Neural cell (in vitro differentiated cells): ENCODE results near the gene C3. TPM values are rescaled to one million over a fixed set of nuclear protein-coding genes. Genes with fewer than 3 reads are reported as not detected.

Experiments used
- H2AFZ ChIP-seq: fragments of 200-600, 300-800 bp; sonication (generic), shearing (Covaris generic); 2 replicates; pipeline ENCODE4 v1.6.0; 2014; ENCODE audit warnings: low read depth, mild to moderate bottlenecking, antibody characterized with exemption, low read length, moderate library complexity
- H3F3A ChIP-seq: fragments of 200-600 bp; shearing (Covaris generic); 2 replicates; pipeline ENCODE4 v1.6.1; 2016; ENCODE audit warnings: mild to moderate bottlenecking, moderate library complexity, mixed read lengths, antibody characterized with exemption, low read length; ENCODE audit not compliant: insufficient read depth, poor library complexity, severe bottlenecking
- H3K27ac ChIP-seq: fragments of 200-600, 300-800 bp; sonication (generic), shearing (Covaris generic); 2 replicates; pipeline ENCODE4 v1.5.1; 2014; ENCODE audit warnings: mild to moderate bottlenecking, low read length, moderate library complexity
- H3K27me3 ChIP-seq: fragments of 300-800, 200-600 bp; sonication (generic), shearing (Covaris generic); 2 replicates; pipeline ENCODE4 v1.6.0; 2014; ENCODE audit warnings: mild to moderate bottlenecking, low read depth, low read length, moderate library complexity; ENCODE audit not compliant: insufficient read depth
- H3K36me3 ChIP-seq: fragments of 300-800, 200-600 bp; sonication (generic), shearing (Covaris generic); 2 replicates; pipeline ENCODE4 v1.5.1; 2014; ENCODE audit warnings: mild to moderate bottlenecking, antibody characterized with exemption, low read length, moderate library complexity; ENCODE audit not compliant: insufficient read depth
- H3K4me2 ChIP-seq: fragments of 300-800, 200-600 bp; sonication (generic), shearing (Covaris generic); 2 replicates; pipeline ENCODE4 v1.6.0; 2014; ENCODE audit warnings: mild to moderate bottlenecking, low read length
- H3K4me3 ChIP-seq: fragments of 300-800, 200-600 bp; sonication (generic), shearing (Covaris generic); 2 replicates; pipeline ENCODE4 v1.5.1; 2014; ENCODE audit warnings: mild to moderate bottlenecking, low read length, moderate library complexity
- H3K79me2 ChIP-seq: fragments of 200-600 bp; shearing (Covaris generic); replicated peaks from 2 replicates; pipeline ENCODE4 v1.6.0; 2014; ENCODE audit warnings: mild to moderate bottlenecking, low read length, moderate library complexity; ENCODE audit not compliant: insufficient read depth
- H3K9ac ChIP-seq: fragments of 300-800, 200-600 bp; sonication (generic), shearing (Covaris generic); 2 replicates; pipeline ENCODE4 v1.6.1; 2016; ENCODE audit warnings: mild to moderate bottlenecking, low read length, mixed read lengths
- H3K9me2 ChIP-seq: fragments of 200-600 bp; shearing (Covaris generic); 2 replicates; pipeline ENCODE4 v1.6.1; 2016; ENCODE audit warnings: mild to moderate bottlenecking, low read length, mixed read lengths; ENCODE audit not compliant: insufficient read depth
- H3K9me3 ChIP-seq: fragments of 200-600, 300-800 bp; sonication (generic), shearing (Covaris generic); 2 replicates; pipeline ENCODE4 v1.6.1; 2016; ENCODE audit warnings: mild to moderate bottlenecking, mixed run types, low read length, moderate library complexity, mixed read lengths
- H4K20me1 ChIP-seq: fragments of 200-600 bp; shearing (Covaris generic); 2 replicates; pipeline ENCODE4 v1.6.1; 2016; ENCODE audit warnings: mild to moderate bottlenecking, mixed run types; ENCODE audit not compliant: insufficient read depth
- CTCF ChIP-seq: fragments of 450-650 bp; IDR thresholded peaks from 2 replicates; pipeline ENCODE4 v1.5.1; 2014; ENCODE audit warnings: antibody characterized with exemption, mild to moderate bottlenecking, moderate library complexity; ENCODE audit not compliant: poor library complexity, severe bottlenecking
- EP300 ChIP-seq: fragments of 450-650 bp; conservative IDR thresholded peaks from 2 replicates; pipeline ENCODE4 v1.6.1; 2014; ENCODE audit warnings: antibody characterized with exemption, mild to moderate bottlenecking, moderate library complexity; ENCODE audit not compliant: poor library complexity, severe bottlenecking
- EZH2 ChIP-seq: fragments of 200-600, 300-800 bp; shearing (Covaris generic), sonication (generic); IDR thresholded peaks from 2 replicates; pipeline ENCODE4 v1.6.1; 2014; ENCODE audit warnings: antibody characterized with exemption, low read length, borderline replicate concordance, mild to moderate bottlenecking; ENCODE audit not compliant: insufficient read depth, poor library complexity, severe bottlenecking
- MXI1 ChIP-seq: fragments of 450-650 bp; conservative IDR thresholded peaks from 2 replicates; pipeline ENCODE4 v1.6.1; 2014; ENCODE audit warnings: antibody characterized with exemption, mild to moderate bottlenecking; ENCODE audit not compliant: poor library complexity, severe bottlenecking
- POLR2AphosphoS5 ChIP-seq: IDR thresholded peaks from 2 replicates; pipeline ENCODE4 v1.6.1; 2012
- RAD21 ChIP-seq: fragments of 450-650 bp; conservative IDR thresholded peaks from 2 replicates; pipeline ENCODE4 v1.6.1; 2014; ENCODE audit warnings: antibody characterized with exemption, mild to moderate bottlenecking, moderate library complexity
- REST ChIP-seq: IDR thresholded peaks from 2 replicates; pipeline ENCODE4 v1.6.1; 2012; ENCODE audit warnings: borderline replicate concordance
- SMC3 ChIP-seq: fragments of 450-650 bp; conservative IDR thresholded peaks from 2 replicates; pipeline ENCODE4 v1.6.1; 2014; ENCODE audit warnings: antibody characterized with exemption, mild to moderate bottlenecking, moderate library complexity; ENCODE audit not compliant: poor library complexity
- TAF1 ChIP-seq: IDR thresholded peaks from 2 replicates; pipeline ENCODE4 v1.6.1; 2012; ENCODE audit warnings: low read depth
- polyA plus RNA-seq: library from polyadenylated mRNA; depleted of rRNA; stranded (reverse); fragments of >200 nt; gene quantifications from 2 replicates; pipeline ENCODE4 v1.2.3, GENCODE V29; 2014

C3 gene
- polyA plus RNA-seq, 1 donor from 2014 or later, result not detected

- Histone ChIP-seq H3K27ac (no peak overlapping the region), H3K9me3 (no peaks in the 10 kb centered on the region)
Measured at GRCh38 chr19:6651965-6652804, 68.3 kb downstream of the C3 start.

GRCh38 chr19:6649185-6649584 is 71.3 kb downstream of the C3 start:
- Histone ChIP-seq H2AFZ (no peak overlapping the region), H3K9ac (no peak overlapping the region), H3F3A (no peaks in the 10 kb centered on the region), H3K36me3 (no peaks in the 10 kb centered on the region), H3K9me2 (no peaks in the 10 kb centered on the region), H3K27me3 (no peaks in the 10 kb centered on the region), H3K9me3 (no peaks in the 10 kb centered on the region), H3K27ac (no peak overlapping the region), H4K20me1 (no peaks in the 10 kb centered on the region), H3K4me2 (no peak overlapping the region), H3K4me3 (no peak overlapping the region), H3K79me2 (no peaks in the 10 kb centered on the region)
- TF ChIP-seq REST (no peak), CTCF (no peak), EZH2 (no peak), RAD21 (no peak)

More at GRCh38 chr19:6651965-6652804, 68.3 kb downstream of the C3 start:
- H4K20me1 ChIP-seq, result no peaks in the 10 kb centered on the region
- no peaks in the 10 kb centered on the region for H3K27me3 ChIP-seq
- H3F3A ChIP-seq, result no peaks in the 10 kb centered on the region
- no peak overlapping the region for H3K4me3 ChIP-seq
- H3K9me2 ChIP-seq, result no peaks in the 10 kb centered on the region
- no peak overlapping the region for H3K9ac ChIP-seq
- TF ChIP-seq EP300, result no peak
- no peak for TF ChIP-seq TAF1
- TF ChIP-seq POLR2AphosphoS5, result no peak
- TF ChIP-seq REST, result no peak
- no peak for TF ChIP-seq CTCF
- no peak for TF ChIP-seq RAD21
- no peak for TF ChIP-seq EZH2
- no peak for TF ChIP-seq SMC3
- TF ChIP-seq MXI1, result no peak
- H3K79me2 ChIP-seq, result no peaks in the 10 kb centered on the region
- H3K36me3 ChIP-seq, result no peaks in the 10 kb centered on the region
- no peak overlapping the region for H3K4me2 ChIP-seq
- H2AFZ ChIP-seq, result no peak overlapping the region
